Hematopoietic multipotent progenitor cell treated with erythropoietin and hydrocortisone succinate and interleukin-3 and kit ligand, for 17 days (in vitro differentiated cells): ENCODE results near the gene N4BP2L1.

ENCODE experiments used
- DNase-seq: peaks from one replicate; pipeline ENCODE4 v3.0.0-alpha.2; 2015; ENCODE audit warnings: low spot score

Gene N4BP2L1

GRCh38 chr13:32431361-32431760, 3.4 kb upstream of the N4BP2L1 start:
- no peak for DNase-seq

GRCh38 chr13:32430018-32430747, 2.3 kb upstream of the N4BP2L1 start:
- no peak for DNase-seq

- DNase-seq = no peak
Observed at GRCh38 chr13:32429433-32429909, 1.5 kb upstream of the N4BP2L1 start.

GRCh38 chr13:32428581-32429432, 877 bp upstream of the N4BP2L1 start:
- no peak for DNase-seq

- DNase-seq = peak; percentile 26
Observed at GRCh38 chr13:32426990-32427851, 709 bp downstream of the N4BP2L1 start.

GRCh38 chr13:32426191-32426989, 1.5 kb downstream of the N4BP2L1 start:
- peak; percentile 57 for DNase-seq

- DNase-seq = no peak
Observed at GRCh38 chr13:32425158-32425557, 2.8 kb downstream of the N4BP2L1 start.

GRCh38 chr13:32423592-32423991, 4.3 kb downstream of the N4BP2L1 start:
- no peak for DNase-seq

- no peak for DNase-seq
Observed at GRCh38 chr13:32419862-32420261, 8.1 kb downstream of the N4BP2L1 start.

- no peak for DNase-seq
Observed at GRCh38 chr13:32417995-32418394, 9.9 kb downstream of the N4BP2L1 start.

GRCh38 chr13:32415019-32415418, 12.9 kb downstream of the N4BP2L1 start:
- no peak for DNase-seq

GRCh38 chr13:32414580-32414979, 13.3 kb downstream of the N4BP2L1 start:
- no peak for DNase-seq

GRCh38 chr13:32413284-32413683, 14.6 kb downstream of the N4BP2L1 start:
- no peak for DNase-seq

- no peak for DNase-seq
Observed at GRCh38 chr13:32409561-32410421, 18.1 kb downstream of the N4BP2L1 start.

GRCh38 chr13:32409001-32409313, 19.0 kb downstream of the N4BP2L1 start:
- DNase-seq = no peak

GRCh38 chr13:32408296-32409000, 19.5 kb downstream of the N4BP2L1 start:
- no peak for DNase-seq

GRCh38 chr13:32407854-32408253, 20.1 kb downstream of the N4BP2L1 start:
- DNase-seq = no peak

- DNase-seq = no peak
Observed at GRCh38 chr13:32403108-32403507, 24.8 kb downstream of the N4BP2L1 start.

- no peak for DNase-seq
Observed at GRCh38 chr13:32391101-32391619, 36.8 kb downstream of the N4BP2L1 start.

- DNase-seq = no peak
Observed at GRCh38 chr13:32390484-32390883, 37.4 kb downstream of the N4BP2L1 start.
